BLaER1 (cell line): ENCODE results near the gene PDE9A.

Source experiments
- H3K27ac ChIP-seq: shearing (Covaris generic); formaldehyde crosslinking; 2 replicates; pipeline ENCODE4 v1.8.1; 2022
- H3K27me3 ChIP-seq: shearing (Covaris generic); formaldehyde crosslinking; 2 replicates; pipeline ENCODE4 v1.8.1; 2022
- H3K36me3 ChIP-seq: shearing (Covaris generic); formaldehyde crosslinking; 2 replicates; pipeline ENCODE4 v1.8.1; 2022
- H3K4me1 ChIP-seq: shearing (Covaris generic); formaldehyde crosslinking; 2 replicates; pipeline ENCODE4 v1.8.1; 2022
- H3K4me2 ChIP-seq: shearing (Covaris generic); formaldehyde crosslinking; 2 replicates; pipeline ENCODE4 v1.8.1; 2022
- H3K4me3 ChIP-seq: shearing (Covaris generic); formaldehyde crosslinking; 2 replicates; pipeline ENCODE4 v1.8.1; 2022
- H3K9ac ChIP-seq: shearing (Covaris generic); formaldehyde crosslinking; 2 replicates; pipeline ENCODE4 v1.8.1; 2022
- H3K9me3 ChIP-seq: shearing (Covaris generic); formaldehyde crosslinking; 2 replicates; pipeline ENCODE4 v1.8.1; 2022
- H4K20me1 ChIP-seq: shearing (Covaris generic); formaldehyde crosslinking; 2 replicates; pipeline ENCODE4 v1.8.1; 2022
- Cebpa-rat ChIP-seq: shearing (Covaris generic); IDR thresholded peaks from 2 replicates; pipeline ENCODE4 v1.8.1; 2022

PDE9A gene

DNA sequence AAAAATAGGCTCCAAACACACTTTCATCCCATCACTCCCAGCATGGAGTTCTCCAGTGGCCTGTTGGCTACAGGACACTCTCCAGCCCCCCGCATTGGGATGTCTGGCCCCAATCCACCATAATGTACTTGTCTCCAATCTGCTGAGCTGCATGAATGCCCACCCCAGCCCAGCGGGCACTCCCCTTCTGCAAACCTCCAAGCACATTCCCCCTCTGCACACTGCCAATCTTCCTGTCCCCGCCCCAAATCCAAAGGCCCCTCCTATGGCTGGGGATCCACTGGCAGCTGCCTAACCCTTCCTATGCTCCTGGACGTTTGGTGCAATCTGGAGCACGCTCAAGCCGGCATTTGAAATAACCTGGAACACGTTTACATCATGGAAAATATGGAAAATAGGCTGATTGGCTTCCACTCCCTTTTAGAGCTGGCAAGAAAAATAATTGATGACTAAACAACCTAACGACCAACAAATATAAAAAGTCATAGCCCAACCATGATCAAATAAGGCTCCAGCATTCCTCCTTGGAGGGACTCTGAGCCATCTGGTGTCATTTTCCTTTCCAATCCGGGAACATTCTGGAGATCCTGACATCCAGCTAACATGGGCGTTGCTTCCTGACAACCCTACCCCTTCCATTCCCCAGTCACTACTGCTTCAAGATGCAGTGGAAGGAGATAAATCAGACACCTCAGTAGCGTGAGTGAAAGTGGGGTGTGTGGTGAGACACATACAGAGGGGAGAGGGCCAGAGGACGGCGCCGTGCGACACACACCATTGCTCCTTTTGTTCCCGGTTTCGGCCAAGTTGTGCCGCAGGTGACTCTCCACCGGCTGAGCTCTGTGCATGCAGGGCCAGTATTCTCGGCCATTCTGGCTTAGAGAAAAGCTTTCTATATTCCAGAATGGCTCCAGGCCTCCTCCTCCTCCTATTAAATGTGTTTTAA is 41.6 kb downstream of the PDE9A start:
- H3K4me2 ChIP-seq, result no peak overlapping the region
- H3K27ac ChIP-seq, result no peak overlapping the region
- no peaks in the 10 kb centered on the region for H3K4me1 ChIP-seq
- no peaks in the 10 kb centered on the region for H3K27me3 ChIP-seq
- no peaks in the 10 kb centered on the region for H3K9me3 ChIP-seq
- H4K20me1 ChIP-seq, result no peaks in the 10 kb centered on the region
- no peak overlapping the region for H3K9ac ChIP-seq
- TF ChIP-seq Cebpa-rat, result no peak
- H3K36me3 ChIP-seq, result no peaks in the 10 kb centered on the region
- no peak overlapping the region for H3K4me3 ChIP-seq

DNA sequence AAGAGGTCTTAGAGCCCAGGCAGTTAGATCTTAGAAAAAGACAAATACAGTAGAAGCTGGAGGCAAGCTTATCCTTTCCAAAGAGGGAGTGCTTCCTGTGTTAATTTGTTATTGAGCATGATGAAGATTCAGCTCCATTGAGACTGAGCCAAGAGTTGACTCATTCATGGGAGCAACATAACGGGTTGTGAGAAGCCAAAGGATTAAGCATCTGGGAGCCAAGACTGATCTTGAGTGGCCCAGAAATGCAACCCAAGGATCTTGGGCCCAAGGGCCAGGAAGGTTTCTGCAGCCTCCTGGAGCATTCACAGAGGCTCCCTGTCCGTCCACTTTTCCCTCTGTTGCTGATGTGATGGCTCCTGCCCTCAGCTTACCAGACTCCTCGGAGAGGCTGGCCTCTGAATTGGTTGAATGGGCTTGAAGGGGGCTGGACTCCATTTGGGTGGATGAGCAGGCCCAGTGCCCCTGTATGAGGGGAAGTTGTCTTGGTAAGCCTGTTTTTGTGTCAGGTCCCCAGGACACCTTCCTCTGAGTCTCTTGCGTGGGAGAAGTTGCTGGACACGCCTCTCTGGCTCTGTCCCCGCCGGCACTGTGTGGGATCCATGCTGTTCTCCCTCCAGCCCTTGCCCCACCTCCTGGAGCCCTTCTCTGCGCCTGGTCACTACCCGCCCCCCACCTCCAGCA is 42.4 kb downstream of the PDE9A start:
- H4K20me1 ChIP-seq, result no peaks in the 10 kb centered on the region
- H3K9me3 ChIP-seq, result no peaks in the 10 kb centered on the region
- no peak overlapping the region for H3K9ac ChIP-seq
- H3K4me1 ChIP-seq, result no peaks in the 10 kb centered on the region
- TF ChIP-seq Cebpa-rat, result no peak
- H3K4me2 ChIP-seq, result no peak overlapping the region
- no peaks in the 10 kb centered on the region for H3K27me3 ChIP-seq
- H3K27ac ChIP-seq, result no peak overlapping the region
- H3K4me3 ChIP-seq, result no peak overlapping the region
- H3K36me3 ChIP-seq, result no peaks in the 10 kb centered on the region

- Histone ChIP-seq H3K9me3 (peaks cover 4% of the 10 kb centered on the region; the same call in 1 of the 2 replicates), H3K9ac (no peak overlapping the region), H3K4me3 (no peak overlapping the region), H3K27me3 (no peaks in the 10 kb centered on the region), H3K4me2 (no peak overlapping the region), H4K20me1 (no peaks in the 10 kb centered on the region), H3K27ac (no peak overlapping the region), H3K36me3 (no peaks in the 10 kb centered on the region), H3K4me1 (no peaks in the 10 kb centered on the region)
- no peak for TF ChIP-seq Cebpa-rat
Measured at GRCh38 chr21:42696501-42697040, 43.1 kb downstream of the PDE9A start.

DNA sequence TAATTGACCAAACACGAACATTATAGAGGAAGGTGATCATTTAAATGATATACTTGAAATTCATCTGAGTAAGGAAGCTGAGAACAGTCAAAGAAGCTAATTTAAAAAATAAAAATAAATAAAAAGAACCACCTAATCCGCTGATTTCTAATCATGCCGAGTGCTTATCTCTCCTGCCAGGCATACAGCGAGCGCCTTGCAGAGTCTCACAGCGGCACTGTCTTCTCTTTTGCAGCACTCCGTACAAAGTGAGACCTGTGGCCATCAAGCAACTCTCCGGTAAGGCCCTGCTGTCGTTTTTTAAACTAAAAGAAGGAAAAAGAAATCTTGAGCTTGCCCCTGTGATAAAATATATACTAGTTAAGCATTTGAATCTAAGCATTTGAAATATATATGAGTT is 45.3 kb downstream of the PDE9A start:
- Histone ChIP-seq H3K9ac (no peak overlapping the region), H3K36me3 (no peaks in the 10 kb centered on the region), H3K4me2 (no peak overlapping the region), H3K27me3 (no peaks in the 10 kb centered on the region), H3K9me3 (peaks cover 6% of the 10 kb centered on the region; the same call in 1 of the 2 replicates), H3K4me1 (peaks cover 3% of the 10 kb centered on the region), H4K20me1 (no peaks in the 10 kb centered on the region), H3K4me3 (no peak overlapping the region), H3K27ac (no peak overlapping the region)
- no peak for TF ChIP-seq Cebpa-rat

DNA sequence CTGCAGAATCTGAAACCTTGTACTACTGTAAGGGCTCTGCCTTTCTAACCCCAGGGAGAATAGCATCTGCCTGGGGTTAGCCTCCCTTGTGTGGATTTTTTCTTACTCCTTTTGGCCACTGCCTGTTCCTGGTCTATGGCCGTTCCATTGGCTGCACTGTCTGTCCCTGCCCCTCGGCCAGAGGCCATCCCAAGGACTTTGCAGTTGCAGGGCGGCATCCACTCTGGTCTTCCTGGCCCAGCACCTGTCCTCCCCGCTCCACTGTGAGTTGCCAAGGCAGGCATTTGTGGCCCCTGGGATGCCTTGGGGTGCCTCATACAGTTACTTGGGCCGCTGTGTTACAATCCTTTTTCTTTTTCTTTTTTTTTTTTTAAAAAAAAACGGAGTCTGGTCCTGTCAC is 45.8 kb downstream of the PDE9A start:
- Histone ChIP-seq H3K4me2 (no peak overlapping the region), H3K4me3 (no peak overlapping the region), H3K27me3 (no peaks in the 10 kb centered on the region), H3K27ac (no peak overlapping the region), H3K9ac (no peak overlapping the region), H3K36me3 (no peaks in the 10 kb centered on the region), H3K9me3 (peaks cover 6% of the 10 kb centered on the region; the same call in 1 of the 2 replicates), H3K4me1 (peaks cover 7% of the 10 kb centered on the region), H4K20me1 (no peaks in the 10 kb centered on the region)
- no peak for TF ChIP-seq Cebpa-rat

- Histone ChIP-seq H3K4me2 (no peak overlapping the region), H3K9me3 (peaks cover 6% of the 10 kb centered on the region; the same call in 1 of the 2 replicates), H3K36me3 (no peaks in the 10 kb centered on the region), H3K27ac (no peak overlapping the region), H3K9ac (no peak overlapping the region), H3K27me3 (no peaks in the 10 kb centered on the region), H3K4me1 (peaks cover 26% of the 10 kb centered on the region), H4K20me1 (no peaks in the 10 kb centered on the region), H3K4me3 (no peak overlapping the region)
- no peak for TF ChIP-seq Cebpa-rat
Measured at GRCh38 chr21:42701706-42702456, 48.5 kb downstream of the PDE9A start.

DNA sequence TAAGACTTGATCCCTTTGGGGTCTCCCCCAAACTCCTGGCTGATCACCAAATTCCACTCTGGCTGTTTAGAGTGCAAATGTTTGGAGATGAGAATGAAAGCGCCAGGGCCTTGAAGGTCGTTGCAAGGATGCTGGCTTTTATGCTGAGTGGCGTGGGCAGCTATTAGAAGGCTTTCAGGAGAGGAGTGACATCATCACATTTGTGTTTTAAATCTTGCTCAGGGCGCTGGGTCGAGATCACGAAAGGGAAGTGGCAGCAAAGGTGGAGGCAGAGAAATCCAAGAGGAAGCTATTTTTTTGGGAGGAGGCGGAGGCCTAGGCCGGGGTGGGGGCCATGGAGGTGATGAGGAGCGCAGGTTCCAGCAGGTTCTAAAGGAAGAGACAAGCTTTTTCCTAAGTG is 49.3 kb downstream of the PDE9A start:
- Histone ChIP-seq H3K4me3 (no peak overlapping the region), H3K27me3 (no peaks in the 10 kb centered on the region), H4K20me1 (no peaks in the 10 kb centered on the region), H3K36me3 (no peaks in the 10 kb centered on the region), H3K9me3 (peaks cover 6% of the 10 kb centered on the region; the same call in 1 of the 2 replicates), H3K9ac (no peak overlapping the region), H3K4me1 (peaks cover 26% of the 10 kb centered on the region), H3K27ac (no peak overlapping the region), H3K4me2 (no peak overlapping the region)
- TF ChIP-seq Cebpa-rat, result no peak

DNA sequence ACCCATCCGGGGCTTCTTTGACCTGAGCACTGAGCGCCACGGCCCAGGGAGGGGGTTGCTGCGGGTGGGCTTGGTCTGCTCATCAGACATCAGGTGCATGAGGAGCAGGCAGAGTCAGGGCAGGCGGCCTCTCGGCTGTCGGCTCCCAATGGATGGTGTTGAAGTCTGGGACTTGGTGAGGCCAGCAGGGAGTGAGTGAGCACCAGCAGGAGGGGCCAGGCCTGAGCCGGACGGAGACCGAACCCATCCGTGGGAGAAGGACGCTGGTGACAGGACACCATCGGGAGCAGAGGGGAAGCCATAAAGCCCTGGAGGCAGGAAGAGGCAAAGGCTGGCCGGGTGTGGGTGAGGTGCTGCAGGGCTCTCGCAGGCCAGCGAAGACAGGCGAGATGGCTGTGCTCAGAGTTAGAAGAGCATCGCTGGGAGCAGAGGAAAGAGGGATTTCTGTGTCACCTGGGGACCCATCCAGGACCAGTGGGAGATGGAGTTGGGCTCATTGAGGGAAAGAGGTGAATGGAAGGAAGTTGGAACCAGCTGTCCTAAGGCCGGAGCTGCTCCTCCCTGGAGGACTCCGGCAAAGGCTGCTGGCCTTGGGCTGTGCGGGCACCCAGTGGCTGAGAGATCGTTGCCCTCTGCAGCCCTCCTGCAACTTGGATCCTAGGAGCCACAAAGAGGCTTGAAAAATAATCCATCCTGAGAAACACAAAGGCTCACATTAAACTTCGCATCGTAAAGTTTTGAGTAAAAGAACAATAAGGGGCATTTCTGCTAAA is 49.9 kb downstream of the PDE9A start:
- Histone ChIP-seq H3K4me1 (peaks cover 26% of the 10 kb centered on the region), H3K9me3 (peaks cover 6% of the 10 kb centered on the region; the same call in 1 of the 2 replicates), H3K4me3 (no peak overlapping the region), H3K4me2 (peak overlapping the region; percentile 80; the same call in 1 of the 2 replicates), H3K27me3 (no peaks in the 10 kb centered on the region), H4K20me1 (no peaks in the 10 kb centered on the region), H3K27ac (no peak overlapping the region), H3K9ac (no peak overlapping the region), H3K36me3 (no peaks in the 10 kb centered on the region)
- no peak for TF ChIP-seq Cebpa-rat

- Histone ChIP-seq H3K36me3 (no peaks in the 10 kb centered on the region), H3K4me2 (peak overlapping the region; percentile 80)
Measured at GRCh38 chr21:42703965-42704364, 50.5 kb downstream of the PDE9A start.

More at GRCh38 chr21:42703965-42704364, 50.5 kb downstream of the PDE9A start:
- Histone ChIP-seq H3K4me1 (peaks cover 26% of the 10 kb centered on the region), H3K9me3 (peaks cover 6% of the 10 kb centered on the region; the same call in 1 of the 2 replicates), H3K9ac (no peak overlapping the region), H3K27me3 (no peaks in the 10 kb centered on the region), H3K27ac (no peak overlapping the region), H3K4me3 (no peak overlapping the region), H4K20me1 (no peaks in the 10 kb centered on the region)
- no peak for TF ChIP-seq Cebpa-rat
